ENCODE results near the gene PPP2R5A. TPM values are rescaled to one million over a fixed set of nuclear protein-coding genes. Genes with fewer than 3 reads are reported as not detected.

The PPP2R5A gene
- total and polyA plus RNA-seq, 2 of the 8 experiments (the other 6 are each of a cell fraction or from before 2014, with no cell fraction given), result 14.6 to 36.3 TPM

DNA sequence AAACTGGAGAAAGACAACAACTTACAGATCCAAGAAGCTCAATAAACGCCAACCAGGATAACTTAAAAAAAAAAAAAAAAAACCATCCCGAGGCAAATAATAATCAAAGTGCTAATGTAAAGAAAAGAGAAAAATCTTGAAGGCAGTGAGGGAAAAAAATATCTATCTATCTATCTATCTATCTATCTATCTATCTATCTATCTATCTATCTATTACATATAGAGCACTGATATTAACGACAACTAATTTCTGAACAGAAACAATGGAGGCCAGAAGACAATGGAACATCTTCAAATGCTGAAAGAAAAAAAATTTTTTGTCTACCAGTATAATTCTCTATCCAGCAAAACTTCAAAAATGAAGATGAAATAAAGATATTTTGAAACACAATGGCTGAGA lies 111.4 kb downstream of the PPP2R5A start:
- H3K9me3 ChIP-seq (ENCODE audit: insufficient read depth in 2 of 2, low read depth in 1 of 2, low read length in 1 of 2), result peaks cover 7 to 11% of the 10 kb centered on the region in 2 experiments; a peak in 2 of 4 replicates
- no peak for TF ChIP-seq BRCA1 (IDR thresholded peaks at IDR 0.05; ENCODE audit: low read depth, low read length)
- no peak for TF ChIP-seq KDM1A (IDR thresholded peaks at IDR 0.05; ENCODE audit: borderline replicate concordance, low read length)
- no peak for TF ChIP-seq JUND (IDR thresholded peaks at IDR 0.05; ENCODE audit: low read length)
- no peak for TF ChIP-seq BCL11A (IDR thresholded peaks at IDR 0.05; ENCODE audit: low read depth in 2 of 2, low read length in 2 of 2)

More for the DNA sequence above, 111.4 kb downstream of the PPP2R5A start:
- Histone ChIP-seq H3K56ac (replicated peaks; ENCODE audit: insufficient read length, low read depth, low read length) (no peak overlapping the region), H4K5ac (ENCODE audit: insufficient read length, low read depth, low read length) (no peak overlapping the region), H3K4ac (replicated peaks; ENCODE audit: insufficient read length, low read depth, low read length) (no peak overlapping the region), H3K79me2 (ENCODE audit: control insufficient read depth in 1 of 2, insufficient read depth in 2 of 2, low read length in 2 of 2) (peaks cover 0 to 8% of the 10 kb centered on the region in 2 experiments; a peak in 1 of 4 replicates), H4K20me1 (replicated peaks in 1 of 2; ENCODE audit: control insufficient read depth in 1 of 2, insufficient read depth in 2 of 2, low read length in 2 of 2) (no peaks in the 10 kb centered on the region), H2BK5ac (ENCODE audit: low read depth, low read length) (no peak overlapping the region), H3K18ac (ENCODE audit: extremely low read depth, low read length) (no peak overlapping the region), H2AK5ac (ENCODE audit: low read depth, low read length) (no peak overlapping the region), H3K4me3 (ENCODE audit: extremely low read depth in 1 of 4, insufficient read depth in 2 of 4, low read depth in 3 of 4, low read length in 4 of 4) (no peak overlapping the region), H3K9ac (replicated peaks in 1 of 4; ENCODE audit: extremely low read depth in 1 of 4, low read depth in 3 of 4, low read length in 3 of 4) (no peak overlapping the region), H3K27ac (ENCODE audit: low read depth, low read length) (no peak overlapping the region), H2BK12ac (ENCODE audit: low read depth, low read length) (no peak overlapping the region), H2BK15ac (ENCODE audit: low read length) (no peak overlapping the region), H3K27me3 (replicated peaks in 1 of 4; ENCODE audit: control insufficient read depth in 3 of 4, extremely low read depth in 1 of 4, insufficient read depth in 3 of 4, low read length in 3 of 4) (no peaks in the 10 kb centered on the region), H4K8ac (ENCODE audit: extremely low read depth, insufficient read depth, low read length) (no peak overlapping the region), H3K14ac (ENCODE audit: insufficient read length) (no peak overlapping the region), H3K4me1 (replicated peaks in 1 of 4; ENCODE audit: control insufficient read depth in 3 of 4, insufficient read depth in 4 of 4, low read length in 3 of 4) (no peaks in the 10 kb centered on the region), H3K23me2 (ENCODE audit: low read depth, low read length) (no peaks in the 10 kb centered on the region), H3K36me3 (ENCODE audit: control insufficient read depth in 2 of 4, insufficient read depth in 4 of 4, low read length in 3 of 4) (peaks cover 0 to 29% (median 9%) of the 10 kb centered on the region in 4 experiments; a peak in 4 of 8 replicates), H2BK120ac (replicated peaks; ENCODE audit: low read depth, low read length) (no peak overlapping the region), H3K79me1 (ENCODE audit: low read depth, low read length) (no peaks in the 10 kb centered on the region; the same call in 1 of the 2 replicates), H2BK20ac (ENCODE audit: low read length) (no peak overlapping the region), H2AFZ (ENCODE audit: low read length) (no peak overlapping the region), H3K23ac (ENCODE audit: insufficient read length) (no peak overlapping the region), H4K91ac (replicated peaks; ENCODE audit: insufficient read length, low read length) (no peak overlapping the region), H3K4me2 (ENCODE audit: insufficient read depth in 1 of 2, low read depth in 2 of 2, low read length in 2 of 2) (no peak overlapping the region)
- POLR2A ChIA-PET (ENCODE audit: partially characterized antibody), result no interaction called here
- FAIRE-seq (no peak), DNase-seq (ENCODE audit: low read depth in 1 of 2, low spot score in 2 of 2) (no peak)
- 94% methylated on average over 3 of the region's 3 CpGs; no CpG with 5 or more reads in 1 of the 2 experiments for WGBS, 2 experiments (ENCODE audit: extremely low coverage in 1 of 2, insufficient coverage in 1 of 2, insufficient read length in 1 of 2, insufficient replicate concordance in 2 of 2, low coverage in 1 of 2, low lambda C conversion rate in 2 of 2, missing lambda C conversion rate in 1 of 2)
- CTCF ChIA-PET (ENCODE audit: partially characterized antibody), result interaction anchor here (0.6 kb wide), 3 partner anchors 18 to 1328 kb away, joined by 3 read pairs; partner anchors contain the start of gene PACC1
